ENCODE measurements around the gene MUC6. TPM values are rescaled to one million over a fixed set of nuclear protein-coding genes. Genes with fewer than 3 reads are reported as not detected.

MUC6 gene, protein sequence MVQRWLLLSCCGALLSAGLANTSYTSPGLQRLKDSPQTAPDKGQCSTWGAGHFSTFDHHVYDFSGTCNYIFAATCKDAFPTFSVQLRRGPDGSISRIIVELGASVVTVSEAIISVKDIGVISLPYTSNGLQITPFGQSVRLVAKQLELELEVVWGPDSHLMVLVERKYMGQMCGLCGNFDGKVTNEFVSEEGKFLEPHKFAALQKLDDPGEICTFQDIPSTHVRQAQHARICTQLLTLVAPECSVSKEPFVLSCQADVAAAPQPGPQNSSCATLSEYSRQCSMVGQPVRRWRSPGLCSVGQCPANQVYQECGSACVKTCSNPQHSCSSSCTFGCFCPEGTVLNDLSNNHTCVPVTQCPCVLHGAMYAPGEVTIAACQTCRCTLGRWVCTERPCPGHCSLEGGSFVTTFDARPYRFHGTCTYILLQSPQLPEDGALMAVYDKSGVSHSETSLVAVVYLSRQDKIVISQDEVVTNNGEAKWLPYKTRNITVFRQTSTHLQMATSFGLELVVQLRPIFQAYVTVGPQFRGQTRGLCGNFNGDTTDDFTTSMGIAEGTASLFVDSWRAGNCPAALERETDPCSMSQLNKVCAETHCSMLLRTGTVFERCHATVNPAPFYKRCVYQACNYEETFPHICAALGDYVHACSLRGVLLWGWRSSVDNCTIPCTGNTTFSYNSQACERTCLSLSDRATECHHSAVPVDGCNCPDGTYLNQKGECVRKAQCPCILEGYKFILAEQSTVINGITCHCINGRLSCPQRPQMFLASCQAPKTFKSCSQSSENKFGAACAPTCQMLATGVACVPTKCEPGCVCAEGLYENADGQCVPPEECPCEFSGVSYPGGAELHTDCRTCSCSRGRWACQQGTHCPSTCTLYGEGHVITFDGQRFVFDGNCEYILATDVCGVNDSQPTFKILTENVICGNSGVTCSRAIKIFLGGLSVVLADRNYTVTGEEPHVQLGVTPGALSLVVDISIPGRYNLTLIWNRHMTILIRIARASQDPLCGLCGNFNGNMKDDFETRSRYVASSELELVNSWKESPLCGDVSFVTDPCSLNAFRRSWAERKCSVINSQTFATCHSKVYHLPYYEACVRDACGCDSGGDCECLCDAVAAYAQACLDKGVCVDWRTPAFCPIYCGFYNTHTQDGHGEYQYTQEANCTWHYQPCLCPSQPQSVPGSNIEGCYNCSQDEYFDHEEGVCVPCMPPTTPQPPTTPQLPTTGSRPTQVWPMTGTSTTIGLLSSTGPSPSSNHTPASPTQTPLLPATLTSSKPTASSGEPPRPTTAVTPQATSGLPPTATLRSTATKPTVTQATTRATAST (N-terminal part only)
- 173 TPM for total RNA-seq

GRCh38 chr11:1036303-1036923 lies at the start of gene MUC6:
Gene MUC6, minus strand, starts transcription at chr11:1036718. Its CDS starts 63 bp downstream, at chr11:1036655.
- no peak for DNase-seq (ENCODE audit: low spot score)

DNA sequence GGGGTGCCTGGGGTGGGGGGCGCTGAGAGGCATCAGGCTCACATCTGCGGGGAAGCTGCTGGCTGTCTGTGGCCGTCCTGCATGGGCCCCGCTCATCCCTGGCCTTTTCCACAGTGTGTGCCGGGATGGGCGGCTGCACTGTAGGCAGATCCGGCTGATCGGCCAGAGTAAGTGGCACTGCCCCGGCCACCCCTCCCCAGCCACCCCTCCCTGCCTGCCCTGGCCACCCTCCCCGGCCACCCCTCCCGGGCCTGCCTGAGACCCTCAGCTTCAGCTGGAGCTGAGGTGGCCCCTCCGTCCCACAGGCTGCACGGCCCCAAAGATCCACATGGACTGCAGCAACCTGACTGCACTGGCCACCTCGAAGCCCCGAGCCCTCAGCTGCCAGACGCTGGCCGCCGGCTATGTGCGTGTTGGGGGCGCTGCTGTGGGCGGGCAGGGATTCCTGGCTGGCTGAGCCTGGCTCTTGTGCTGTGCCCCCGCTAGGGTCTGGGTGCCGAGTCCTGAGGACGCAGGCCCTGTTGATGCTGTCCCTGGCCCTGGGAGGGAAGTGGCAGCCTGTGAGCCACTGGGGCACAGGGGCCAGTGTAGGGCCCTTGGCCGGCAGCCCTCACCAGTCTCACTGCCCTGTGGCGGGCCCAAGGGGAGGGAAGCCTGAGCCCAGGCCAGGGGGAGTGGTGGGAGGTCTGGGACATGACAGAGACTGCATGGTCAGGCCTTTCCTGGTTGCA lies 49.1 kb upstream of the MUC6 start:
- no peak for DNase-seq (ENCODE audit: low spot score)

- no peak for DNase-seq (ENCODE audit: low spot score)
Observed at GRCh38 chr11:1084561-1085439, 48.3 kb upstream of the MUC6 start.

DNA sequence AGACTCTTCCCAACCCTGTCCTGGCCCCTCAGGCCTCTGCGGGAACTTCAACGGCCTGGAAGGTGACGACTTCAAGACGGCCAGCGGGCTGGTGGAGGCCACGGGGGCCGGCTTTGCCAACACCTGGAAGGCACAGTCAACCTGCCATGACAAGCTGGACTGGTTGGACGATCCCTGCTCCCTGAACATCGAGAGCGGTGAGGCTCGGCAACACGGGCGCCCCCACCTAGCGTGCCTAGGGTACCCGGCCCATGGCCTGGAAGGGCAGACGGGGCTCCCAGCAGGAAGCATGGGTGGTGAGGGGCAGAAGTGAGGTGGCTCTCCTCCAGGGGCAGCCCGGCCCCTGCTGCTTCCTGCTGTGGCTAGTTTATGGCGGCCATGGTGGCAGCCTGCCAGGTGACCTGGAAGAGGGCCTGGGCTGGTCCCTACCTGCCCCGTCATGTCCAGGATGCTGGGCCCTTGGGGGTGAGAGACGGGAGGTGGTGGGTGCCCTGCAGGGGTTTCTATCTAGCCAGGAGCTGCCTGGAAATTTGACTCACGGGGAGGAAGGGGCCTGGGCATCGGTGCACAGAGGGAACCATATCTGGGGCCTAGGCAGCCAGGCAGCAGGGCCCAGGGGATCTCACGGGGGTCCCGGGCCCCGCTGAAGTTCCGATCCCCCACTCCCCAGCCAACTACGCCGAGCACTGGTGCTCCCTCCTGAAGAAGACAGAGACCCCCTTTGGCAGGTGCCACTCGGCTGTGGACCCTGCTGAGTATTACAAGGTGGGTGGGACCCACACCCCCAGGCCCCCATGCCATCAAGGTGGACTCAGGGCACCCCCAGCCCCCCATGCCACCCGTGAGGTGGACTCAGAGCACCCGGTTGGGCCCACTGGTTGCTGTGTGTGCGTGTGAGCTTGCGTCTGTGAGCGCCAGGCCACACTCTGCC lies 47.4 kb upstream of the MUC6 start:
- DNase-seq (ENCODE audit: low spot score): no peak

- DNase-seq (ENCODE audit: low spot score): no peak
Observed at GRCh38 chr11:1082728-1083620, 46.5 kb upstream of the MUC6 start.

- DNase-seq (ENCODE audit: low spot score): no peak
Observed at GRCh38 chr11:1082346-1082727, 45.8 kb upstream of the MUC6 start.

GRCh38 chr11:1081601-1082311 lies 45.2 kb upstream of the MUC6 start:
- DNase-seq (ENCODE audit: low spot score): no peak

DNA sequence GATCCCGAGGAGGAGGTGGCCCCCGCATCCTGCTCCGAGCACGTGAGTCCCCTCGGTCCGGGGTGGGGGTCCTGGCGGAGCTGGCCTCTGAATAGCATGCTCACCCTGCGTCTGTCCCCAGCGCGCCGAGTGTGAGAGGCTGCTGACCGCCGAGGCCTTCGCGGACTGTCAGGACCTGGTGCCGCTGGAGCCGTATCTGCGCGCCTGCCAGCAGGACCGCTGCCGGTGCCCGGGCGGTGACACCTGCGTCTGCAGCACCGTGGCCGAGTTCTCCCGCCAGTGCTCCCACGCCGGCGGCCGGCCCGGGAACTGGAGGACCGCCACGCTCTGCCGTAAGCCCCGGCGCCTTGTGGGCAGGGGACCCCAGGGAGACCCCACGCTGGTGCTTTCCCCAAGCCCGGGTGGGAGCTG lies 41.7 kb upstream of the MUC6 start:
- DNase-seq (ENCODE audit: low spot score): no peak

- no peak for DNase-seq (ENCODE audit: low spot score)
Observed at GRCh38 chr11:1077417-1078119, 41.0 kb upstream of the MUC6 start.

- DNase-seq (ENCODE audit: low spot score): no peak
Observed at GRCh38 chr11:1077033-1077416, 40.5 kb upstream of the MUC6 start.

- no peak for DNase-seq (ENCODE audit: low spot score)
Observed at GRCh38 chr11:1076061-1076665, 39.6 kb upstream of the MUC6 start.

- no peak for DNase-seq (ENCODE audit: low spot score)
Observed at GRCh38 chr11:1075341-1075911, 38.9 kb upstream of the MUC6 start.

DNA sequence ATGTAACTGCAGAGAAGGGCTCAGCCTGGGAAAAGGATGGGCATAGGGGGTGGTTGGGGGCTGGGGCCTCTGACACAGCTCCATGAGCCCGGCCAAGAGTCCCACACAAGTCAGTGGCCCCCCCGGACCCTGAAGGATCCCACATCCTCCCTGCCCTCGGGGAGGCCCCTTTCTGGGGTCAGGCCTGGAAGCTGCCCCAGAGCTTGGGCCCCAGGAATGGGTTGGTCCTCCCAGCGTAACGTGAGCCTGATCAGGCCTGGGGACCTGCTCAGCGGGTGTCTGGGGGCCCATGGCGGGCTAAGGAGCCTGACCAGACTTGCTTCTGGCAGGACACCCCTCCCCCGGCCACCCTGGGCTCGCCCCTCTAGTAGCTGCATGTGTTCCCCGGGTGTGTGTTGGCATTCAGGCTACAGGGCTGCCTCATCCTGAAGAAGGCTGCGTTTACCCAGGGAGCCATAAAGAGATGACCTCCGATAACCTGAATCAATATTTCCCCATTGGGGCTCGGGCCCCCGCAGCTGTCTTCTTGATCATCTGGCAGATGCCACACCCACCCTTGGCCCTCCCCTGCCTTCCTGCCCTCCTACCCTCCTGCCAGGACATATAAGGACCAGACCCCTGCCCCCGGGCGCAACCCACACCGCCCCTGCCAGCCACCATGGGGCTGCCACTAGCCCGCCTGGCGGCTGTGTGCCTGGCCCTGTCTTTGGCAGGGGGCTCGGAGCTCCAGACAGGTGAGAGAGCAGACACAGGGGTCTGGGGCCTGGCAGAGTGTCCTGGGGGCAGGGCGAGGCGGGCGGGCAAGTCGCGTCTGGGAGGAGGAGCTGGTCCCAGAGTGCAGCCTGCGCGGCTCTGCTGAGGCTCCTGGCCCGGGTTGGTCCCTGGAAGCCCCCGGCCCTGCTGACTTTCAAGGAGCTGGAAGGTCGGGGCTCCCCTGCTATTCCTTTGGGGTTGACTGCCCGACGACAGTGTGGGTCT lies 38.0 kb upstream of the MUC6 start, which contains the start of gene MUC2:
MUC2 (plus strand) TSS at position 631 of the 978 bp plus-strand sequence.
- no peak for DNase-seq (ENCODE audit: low spot score)

DNA sequence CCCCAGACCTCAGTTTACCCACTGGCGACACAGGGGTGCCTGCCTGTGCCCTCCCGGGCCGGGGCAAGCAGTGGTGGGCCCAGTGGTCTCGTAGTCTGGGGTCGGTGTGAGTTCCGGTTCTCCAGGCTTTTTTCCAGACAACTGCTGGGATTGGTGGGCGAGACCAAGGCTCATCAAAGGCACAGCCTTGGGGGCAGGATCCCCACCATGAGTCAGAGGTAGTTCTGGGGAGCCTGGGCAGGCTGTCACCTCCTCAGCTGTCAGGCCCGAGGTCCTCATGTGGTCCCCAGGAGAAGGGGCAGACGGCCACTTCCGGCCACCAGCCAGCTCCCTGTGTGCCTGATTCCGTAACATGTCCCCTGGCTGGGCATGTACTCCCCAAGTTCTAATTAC lies 37.3 kb upstream of the MUC6 start:
- DNase-seq (ENCODE audit: low spot score): no peak
